SK-N-SH (cell line): ENCODE data around the gene RASAL2. TPM values are rescaled to one million over a fixed set of nuclear protein-coding genes. Genes with fewer than 3 reads are reported as not detected.

Experiments used
- CTCF ChIA-PET: fragments of 300-600, 350-600 bp; formaldehyde crosslinking; extraction: SDS; loops from one replicate; lab custom pipeline; 2021; lab: Yijun Ruan, JAX
- POLR2A ChIA-PET: fragments of 350-600 bp; sonication (Branson Sonifier 250); formaldehyde crosslinking; extraction: SDS; loops from one replicate; lab custom pipeline; 2020; ENCODE audit warnings: antibody characterized with exemption, inconsistent platforms; lab: Yijun Ruan, JAX
- DNase-seq: peaks from one replicate; pipeline ENCODE4 v3.0.0; 2012
- H2AFZ ChIP-seq: fragments of 200-600 bp; sonication (generic); 2 replicates; pipeline ENCODE4 v1.8.1; 2016; ENCODE audit warnings: antibody characterized with exemption, mild to moderate bottlenecking, low read depth
- H3F3A ChIP-seq: fragments of 200-600 bp; sonication (generic); replicated peaks from 2 replicates; pipeline ENCODE3; 2016; ENCODE audit warnings: antibody characterized with exemption, mild to moderate bottlenecking; ENCODE audit not compliant: insufficient read depth
- H3K27ac ChIP-seq, 2 experiments: fragments of 200-500 bp in 1 of 2; fragments of 200-600 bp in 1 of 2; sonication (Bioruptor generic) in 1 of 2; sonication (generic), shearing (Covaris generic) in 1 of 2; 2 replicates each; pipeline versions ENCODE4 v1.5.1 to v1.6.1; 2014 to 2016; ENCODE audit warnings: low read depth in 2 of 2, inconsistent platforms in 1 of 2, low read length in 1 of 2, mild to moderate bottlenecking in 1 of 2, mixed read lengths in 1 of 2
- H3K27me3 ChIP-seq: fragments of 200-600 bp; sonication (generic), shearing (Covaris generic); 2 replicates; pipeline ENCODE4 v1.6.1; 2016; ENCODE audit warnings: mixed run types; ENCODE audit not compliant: insufficient read depth
- H3K36me3 ChIP-seq, 2 experiments: fragments of 200-500 bp in 1 of 2; fragments of 200-600 bp in 1 of 2; sonication (Bioruptor generic) in 1 of 2; sonication (generic) in 1 of 2; replicated peaks in 1 of 2; 2 replicates each; pipeline versions ENCODE3 to v1.5.1; 2014 to 2016; ENCODE audit warnings: low read length in 1 of 2, mild to moderate bottlenecking in 1 of 2; ENCODE audit not compliant: insufficient read depth in 2 of 2, control insufficient read depth in 1 of 2
- H3K4me1 ChIP-seq, 2 experiments: fragments of 200-500 bp in 1 of 2; fragments of 200-600 bp in 1 of 2; sonication (Bioruptor generic) in 1 of 2; sonication (generic), shearing (Covaris generic) in 1 of 2; 2 replicates each; pipeline versions ENCODE4 v1.5.1 to v1.6.1; 2014 to 2016; ENCODE audit warnings: low read depth in 1 of 2, low read length in 1 of 2, mixed run types in 1 of 2; ENCODE audit not compliant: insufficient read depth in 2 of 2, control insufficient read depth in 1 of 2
- H3K4me2 ChIP-seq: fragments of 200-600 bp; sonication (generic), shearing (Covaris generic); 2 replicates; pipeline ENCODE4 v1.6.1; 2017; ENCODE audit warnings: mixed run types
- H3K4me3 ChIP-seq, 2 experiments: fragments of 200-500 bp in 1 of 2; fragments of 200-600 bp in 1 of 2; sonication (Bioruptor generic) in 1 of 2; sonication (generic), shearing (Covaris generic) in 1 of 2; 2 replicates each; pipeline versions ENCODE4 v1.5.1 to v1.8.1; 2014 to 2016; ENCODE audit warnings: low read depth in 2 of 2, inconsistent platforms in 1 of 2, low read length in 1 of 2, mild to moderate bottlenecking in 1 of 2, mixed read lengths in 1 of 2, moderate library complexity in 1 of 2
- H3K79me2 ChIP-seq: fragments of 200-600 bp; sonication (generic); 2 replicates; pipeline ENCODE4 v1.8.1; 2017; ENCODE audit warnings: mild to moderate bottlenecking; ENCODE audit not compliant: insufficient read depth
- H3K9ac ChIP-seq: fragments of 200-600 bp; sonication (generic); 2 replicates; pipeline ENCODE4 v1.6.1; 2017; ENCODE audit warnings: mixed run types
- H3K9me2 ChIP-seq: fragments of 200-600 bp; sonication (generic); 2 replicates; pipeline ENCODE4 v1.6.1; 2017; ENCODE audit warnings: mixed run types
- H3K9me3 ChIP-seq: fragments of 200-600 bp; sonication (generic); 2 replicates; pipeline ENCODE4 v1.6.1; 2017; ENCODE audit warnings: mixed run types, mild to moderate bottlenecking, moderate library complexity
- H4K20me1 ChIP-seq: fragments of 200-600 bp; sonication (generic); 2 replicates; pipeline ENCODE4 v1.6.1; 2017; ENCODE audit warnings: mild to moderate bottlenecking, mixed run types; ENCODE audit not compliant: insufficient read depth
- CHD2 ChIP-seq: fragments of 150-350 bp; IDR thresholded peaks from 2 replicates; pipeline ENCODE4 v1.6.1; 2018; ENCODE audit warnings: low read length; ENCODE audit not compliant: partially characterized antibody
- ELF1 ChIP-seq: IDR thresholded peaks from 2 replicates; pipeline ENCODE4 v1.4.0; 2012
- EP300 ChIP-seq, 2 experiments: IDR thresholded peaks; 2 replicates each; pipeline versions ENCODE4 v1.4.0 to v1.6.1; 2012; ENCODE audit warnings: borderline replicate concordance in 1 of 2, low read depth in 1 of 2, low read length in 1 of 2
- EZH2phosphoT487 ChIP-seq: fragments of 200-600 bp; sonication (generic); IDR thresholded peaks from 2 replicates; pipeline ENCODE4 v1.6.1; 2017; ENCODE audit warnings: low read depth, mixed run types, mild to moderate bottlenecking, antibody characterized with exemption, moderate library complexity, borderline replicate concordance
- FOSL2 ChIP-seq: IDR thresholded peaks from 2 replicates; pipeline ENCODE4 v1.4.0; 2012; ENCODE audit warnings: low read depth, mild to moderate bottlenecking, moderate library complexity, borderline replicate concordance
- FOXM1 ChIP-seq: IDR thresholded peaks from 2 replicates; pipeline ENCODE4 v1.4.0; 2012; ENCODE audit warnings: low read depth, mild to moderate bottlenecking
- GATA2 ChIP-seq: sonication (generic); formaldehyde crosslinking; IDR thresholded peaks from 2 replicates; pipeline ENCODE4 v1.5.0; 2020; ENCODE audit warnings: mild to moderate bottlenecking, missing genetic modification reagents
- MEF2A ChIP-seq: IDR thresholded peaks from 2 replicates; pipeline ENCODE4 v1.4.0; 2012; ENCODE audit warnings: low read depth, borderline replicate concordance
- NFIC ChIP-seq: IDR thresholded peaks from 2 replicates; pipeline ENCODE4 v1.4.0; 2012; ENCODE audit warnings: borderline replicate concordance
- NRF1 ChIP-seq: IDR thresholded peaks from 2 replicates; pipeline ENCODE4 v1.6.1; 2012; ENCODE audit warnings: low read depth, mild to moderate bottlenecking, low read length
- POLR2AphosphoS5 ChIP-seq: IDR thresholded peaks from 2 replicates; pipeline ENCODE4 v1.6.1; 2012; ENCODE audit warnings: low read depth, low read length
- RXRA ChIP-seq: IDR thresholded peaks from 2 replicates; pipeline ENCODE4 v1.4.0; 2012; ENCODE audit warnings: low read depth, mild to moderate bottlenecking, borderline replicate concordance
- SIN3A ChIP-seq: IDR thresholded peaks from 2 replicates; pipeline ENCODE4 v1.6.1; 2012; ENCODE audit warnings: low read depth, mild to moderate bottlenecking, low read length, moderate library complexity, borderline replicate concordance
- SMC3 ChIP-seq: IDR thresholded peaks from 2 replicates; pipeline ENCODE4 v1.6.1; 2012; ENCODE audit warnings: low read depth, low read length, improper control_type of control experiment
- TCF12 ChIP-seq: IDR thresholded peaks from 2 replicates; pipeline ENCODE4 v1.4.0; 2012
- YY1 ChIP-seq: IDR thresholded peaks from 2 replicates; pipeline ENCODE4 v1.4.0; 2012; ENCODE audit warnings: low read depth, mild to moderate bottlenecking
- WGBS: methylation state at CpG from one replicate; pipeline ENCODE4 v1.1.6; 2017; ENCODE audit warnings: low lambda C conversion rate; 5-methylcytosine and 5-hydroxymethylcytosine counted together
- polyA plus RNA-seq, 3 experiments: library from polyadenylated mRNA; depleted of rRNA; stranded (reverse); fragments of >200 nt; gene quantifications; 2 replicates each; pipeline ENCODE4 v1.2.3, GENCODE V29; 2012
- TF ChIP-seq, protein P1 (sequence below): IDR thresholded peaks from 2 replicates; pipeline ENCODE4 v1.4.0; 2012; ENCODE audit warnings: low read depth, borderline replicate concordance
- TF ChIP-seq, protein P2 (sequence below): IDR thresholded peaks from 2 replicates; pipeline ENCODE4 v1.4.0; 2012; ENCODE audit warnings: low read depth
- TF ChIP-seq, protein P3 (sequence below): fragments of 150-350 bp; IDR thresholded peaks from 2 replicates; pipeline ENCODE4 v1.6.1; 2017; ENCODE audit warnings: antibody characterized with exemption, low read length, low read depth, borderline replicate concordance
- TF ChIP-seq, protein P4 (sequence below): IDR thresholded peaks from 2 replicates; pipeline ENCODE4; 2012

The RASAL2 gene
- polyA plus RNA-seq, 1 of the 3 experiments (the other 2 are of a cell fraction): 6.9 TPM

DNA sequence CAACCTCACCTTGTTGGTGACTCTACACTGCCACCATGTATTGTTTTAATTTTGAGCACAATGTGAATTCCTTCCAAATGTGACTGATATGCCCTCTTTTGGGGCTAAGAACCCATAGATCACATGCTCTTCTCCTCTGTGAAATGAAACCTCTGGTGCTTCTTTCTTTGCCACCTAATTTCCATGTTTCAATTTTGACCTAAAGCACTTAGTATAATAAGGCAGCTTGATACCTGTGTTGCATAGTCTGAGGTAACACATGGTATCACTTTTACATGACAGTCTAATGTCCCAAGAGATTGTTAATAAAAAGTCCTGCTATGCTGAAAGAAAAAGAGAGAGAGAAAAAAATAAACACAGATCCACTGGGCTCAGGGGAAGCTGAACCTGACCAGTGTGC, 378.6 kb downstream of the RASAL2 start:
- H3K9me2 ChIP-seq: no peaks in the 10 kb centered on the region
- H4K20me1 ChIP-seq: no peaks in the 10 kb centered on the region
- CTCF ChIA-PET: interaction anchor here (1.3 kb wide), 1 partner anchor 9 kb away, joined by 3 read pairs; no protein-coding TSS in a partner anchor
- no peak overlapping the region for H2AFZ ChIP-seq
- TF ChIP-seq TCF12 (no peak), SIN3A (no peak), EZH2phosphoT487 (no peak), EP300 (IDR thresholded peaks at IDR 0.05; ENCODE audit: borderline replicate concordance in 1 of 2, low read depth in 1 of 2, low read length in 1 of 2) (no peak), SMC3 (no peak), POLR2AphosphoS5 (no peak), RXRA (no peak), NFIC (no peak), FOXM1 (no peak), ELF1 (no peak)
- TF ChIP-seq, protein P1, sequence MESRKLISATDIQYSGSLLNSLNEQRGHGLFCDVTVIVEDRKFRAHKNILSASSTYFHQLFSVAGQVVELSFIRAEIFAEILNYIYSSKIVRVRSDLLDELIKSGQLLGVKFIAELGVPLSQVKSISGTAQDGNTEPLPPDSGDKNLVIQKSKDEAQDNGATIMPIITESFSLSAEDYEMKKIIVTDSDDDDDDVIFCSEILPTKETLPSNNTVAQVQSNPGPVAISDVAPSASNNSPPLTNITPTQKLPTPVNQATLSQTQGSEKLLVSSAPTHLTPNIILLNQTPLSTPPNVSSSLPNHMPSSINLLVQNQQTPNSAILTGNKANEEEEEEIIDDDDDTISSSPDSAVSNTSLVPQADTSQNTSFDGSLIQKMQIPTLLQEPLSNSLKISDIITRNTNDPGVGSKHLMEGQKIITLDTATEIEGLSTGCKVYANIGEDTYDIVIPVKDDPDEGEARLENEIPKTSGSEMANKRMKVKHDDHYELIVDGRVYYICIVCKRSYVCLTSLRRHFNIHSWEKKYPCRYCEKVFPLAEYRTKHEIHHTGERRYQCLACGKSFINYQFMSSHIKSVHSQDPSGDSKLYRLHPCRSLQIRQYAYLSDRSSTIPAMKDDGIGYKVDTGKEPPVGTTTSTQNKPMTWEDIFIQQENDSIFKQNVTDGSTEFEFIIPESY: no peak
- TF ChIP-seq, protein P2, sequence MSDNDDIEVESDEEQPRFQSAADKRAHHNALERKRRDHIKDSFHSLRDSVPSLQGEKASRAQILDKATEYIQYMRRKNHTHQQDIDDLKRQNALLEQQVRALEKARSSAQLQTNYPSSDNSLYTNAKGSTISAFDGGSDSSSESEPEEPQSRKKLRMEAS: no peak
- TF ChIP-seq, protein P3, sequence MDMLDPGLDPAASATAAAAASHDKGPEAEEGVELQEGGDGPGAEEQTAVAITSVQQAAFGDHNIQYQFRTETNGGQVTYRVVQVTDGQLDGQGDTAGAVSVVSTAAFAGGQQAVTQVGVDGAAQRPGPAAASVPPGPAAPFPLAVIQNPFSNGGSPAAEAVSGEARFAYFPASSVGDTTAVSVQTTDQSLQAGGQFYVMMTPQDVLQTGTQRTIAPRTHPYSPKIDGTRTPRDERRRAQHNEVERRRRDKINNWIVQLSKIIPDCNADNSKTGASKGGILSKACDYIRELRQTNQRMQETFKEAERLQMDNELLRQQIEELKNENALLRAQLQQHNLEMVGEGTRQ: no peak
- TF ChIP-seq, protein P4, sequence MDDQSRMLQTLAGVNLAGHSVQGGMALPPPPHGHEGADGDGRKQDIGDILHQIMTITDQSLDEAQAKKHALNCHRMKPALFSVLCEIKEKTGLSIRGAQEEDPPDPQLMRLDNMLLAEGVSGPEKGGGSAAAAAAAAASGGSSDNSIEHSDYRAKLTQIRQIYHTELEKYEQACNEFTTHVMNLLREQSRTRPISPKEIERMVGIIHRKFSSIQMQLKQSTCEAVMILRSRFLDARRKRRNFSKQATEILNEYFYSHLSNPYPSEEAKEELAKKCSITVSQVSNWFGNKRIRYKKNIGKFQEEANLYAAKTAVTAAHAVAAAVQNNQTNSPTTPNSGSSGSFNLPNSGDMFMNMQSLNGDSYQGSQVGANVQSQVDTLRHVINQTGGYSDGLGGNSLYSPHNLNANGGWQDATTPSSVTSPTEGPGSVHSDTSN: no peak
- TF ChIP-seq, all 33 proteins: peak for 0
- H3K9ac ChIP-seq: no peak overlapping the region
- H3K4me3 ChIP-seq: no peak overlapping the region
- H3K9me3 ChIP-seq: no peaks in the 10 kb centered on the region
- no peaks in the 10 kb centered on the region for H3K27me3 ChIP-seq
- DNase-seq: no peak
- no peaks in the 10 kb centered on the region for H3K4me1 ChIP-seq
- no peak overlapping the region for H3K4me2 ChIP-seq
- POLR2A ChIA-PET: no interaction called here
- H3K36me3 ChIP-seq: peaks cover 37 to 48% of the 10 kb centered on the region in 2 experiments
- H3K27ac ChIP-seq: no peak overlapping the region
- H3K79me2 ChIP-seq: no peaks in the 10 kb centered on the region
- H3F3A ChIP-seq: no peaks in the 10 kb centered on the region

DNA sequence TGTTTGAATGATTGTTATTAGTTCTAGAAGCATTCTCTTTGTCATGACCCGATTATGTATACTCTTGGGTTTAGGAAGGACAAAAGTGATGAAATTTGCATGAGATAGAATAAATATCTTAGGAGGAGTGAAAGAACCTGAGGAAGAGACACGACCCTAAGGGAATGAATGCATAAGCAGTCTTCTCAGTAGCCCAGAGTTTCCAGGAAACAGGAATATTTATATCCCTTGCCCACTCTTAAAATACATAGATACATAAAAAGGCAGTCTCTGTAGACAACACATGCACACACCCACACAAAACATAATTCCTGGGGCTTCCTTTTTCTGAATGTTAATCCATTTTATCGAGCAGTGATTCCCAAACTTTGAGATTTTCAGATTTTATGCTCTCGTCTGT, 383.5 kb downstream of the RASAL2 start:
- POLR2A ChIA-PET: no interaction called here
- H3K79me2 ChIP-seq: no peaks in the 10 kb centered on the region
- no peak overlapping the region for H3K4me2 ChIP-seq
- no peaks in the 10 kb centered on the region for H3K4me1 ChIP-seq
- WGBS: 94% methylated on average over 4 of the region's 4 CpGs
- CTCF ChIA-PET: no interaction called here
- no peak for DNase-seq
- no peak overlapping the region for H3K4me3 ChIP-seq
- H3K27ac ChIP-seq: no peak overlapping the region
- H3F3A ChIP-seq: no peaks in the 10 kb centered on the region
- no peak overlapping the region for H2AFZ ChIP-seq
- H3K9ac ChIP-seq: no peak overlapping the region
- no peaks in the 10 kb centered on the region for H4K20me1 ChIP-seq
- no peaks in the 10 kb centered on the region for H3K9me2 ChIP-seq
- H3K27me3 ChIP-seq: no peaks in the 10 kb centered on the region
- H3K9me3 ChIP-seq: no peaks in the 10 kb centered on the region
- H3K36me3 ChIP-seq: peaks cover 22 to 36% of the 10 kb centered on the region in 2 experiments
- no peak for TF ChIP-seq NRF1
- no peak for TF ChIP-seq CHD2
- TF ChIP-seq FOXM1: no peak
- TF ChIP-seq YY1: no peak
- no peak for TF ChIP-seq MEF2A
- TF ChIP-seq FOSL2: no peak
- TF ChIP-seq, protein P1: no peak
- TF ChIP-seq GATA2 (CRISPR knock-in tag): no peak
